Stimulated activated naive CD8-positive, alpha-beta T cell treated with anti-CD3 and anti-CD28 coated beads, Interleukin-15, amount 100 ng/mL, for 72 hours (primary cell): ENCODE results near the gene ADGRD1.

Source experiments
- ATAC-seq: fragments of 150-1000 bp; cut with Tn5 transposase; 2 replicates; pipeline ENCODE4 v1.10.0; 2021; ENCODE audit warnings: mild to moderate bottlenecking, moderate library complexity
- DNase-seq, 2 donors: peaks; one replicate each; pipeline ENCODE4 v3.0.0; 2021 to 2022
- H3K27ac Mint-ChIP-seq, 2 donors: one replicate each; pipeline ENCODE4 v1.8.0; 2022; ENCODE audit warnings: mild to moderate bottlenecking in 2 of 2, mixed read lengths in 2 of 2, moderate library complexity in 2 of 2
- H3K27me3 Mint-ChIP-seq: one replicate; pipeline ENCODE4 v1.8.0; 2022; ENCODE audit warnings: mixed read lengths
- H3K4me1 Mint-ChIP-seq: one replicate; pipeline ENCODE4 v1.8.0; 2022; ENCODE audit warnings: mild to moderate bottlenecking, mixed read lengths
- H3K4me3 Mint-ChIP-seq, 2 donors: one replicate each; pipeline ENCODE4 v1.8.0; 2022; ENCODE audit warnings: mild to moderate bottlenecking in 2 of 2, mixed read lengths in 2 of 2, moderate library complexity in 1 of 2
- H3K9me3 Mint-ChIP-seq, 2 donors: one replicate each; pipeline ENCODE4 v1.8.0; 2022; ENCODE audit warnings: mixed read lengths in 2 of 2

The ADGRD1 gene

GRCh38 chr12:131050463-131051154 is 96.9 kb downstream of the ADGRD1 start:
- no peak overlapping the region for H3K4me3 Mint-ChIP-seq
- ATAC-seq (no peak), DNase-seq (no peak)
- H3K4me1 Mint-ChIP-seq, result peaks cover 15% of the 10 kb centered on the region
- peak overlapping the region in 1 of 2 donors; percentile 82 for H3K27ac Mint-ChIP-seq
- H3K9me3 Mint-ChIP-seq, result no peaks in the 10 kb centered on the region
- H3K27me3 Mint-ChIP-seq, result peaks cover 28% of the 10 kb centered on the region

- Mint-ChIP-seq H3K4me1 (peaks cover 18% of the 10 kb centered on the region), H3K4me3 (no peak overlapping the region), H3K9me3 (no peaks in the 10 kb centered on the region), H3K27ac (no peak overlapping the region), H3K27me3 (peaks cover 28% of the 10 kb centered on the region)
- DNase-seq (no peak), ATAC-seq (no peak)
Measured at GRCh38 chr12:131051155-131051473, 97.4 kb downstream of the ADGRD1 start.

GRCh38 chr12:131052063-131052781 is 98.5 kb downstream of the ADGRD1 start:
- DNase-seq (no peak), ATAC-seq (no peak)
- no peaks in the 10 kb centered on the region for H3K9me3 Mint-ChIP-seq
- H3K4me3 Mint-ChIP-seq, result no peak overlapping the region
- H3K4me1 Mint-ChIP-seq, result peaks cover 15% of the 10 kb centered on the region
- H3K27me3 Mint-ChIP-seq, result peaks cover 33% of the 10 kb centered on the region
- no peak overlapping the region for H3K27ac Mint-ChIP-seq

GRCh38 chr12:131052929-131053328 is 99.2 kb downstream of the ADGRD1 start:
- ATAC-seq, result no peak
- Mint-ChIP-seq H3K9me3 (no peaks in the 10 kb centered on the region), H3K27ac (no peak overlapping the region), H3K4me1 (peaks cover 11% of the 10 kb centered on the region), H3K4me3 (no peak overlapping the region), H3K27me3 (peaks cover 38% of the 10 kb centered on the region)
- DNase-seq, result no peak

- Mint-ChIP-seq H3K4me1 (peaks cover 11% of the 10 kb centered on the region), H3K27ac (peak overlapping the region in 1 of 2 donors; percentile 43), H3K4me3 (no peak overlapping the region), H3K27me3 (peaks cover 44% of the 10 kb centered on the region), H3K9me3 (no peaks in the 10 kb centered on the region)
- ATAC-seq (no peak), DNase-seq (no peak)
Measured at GRCh38 chr12:131053567-131053966, 99.9 kb downstream of the ADGRD1 start.

- no peaks in the 10 kb centered on the region for H3K9me3 Mint-ChIP-seq
- H3K4me1 Mint-ChIP-seq, result peaks cover 11% of the 10 kb centered on the region
- H3K27me3 Mint-ChIP-seq, result peaks cover 47% of the 10 kb centered on the region
- no peak for ATAC-seq
- DNase-seq, result no peak
- H3K4me3 Mint-ChIP-seq, result no peak overlapping the region
- peak overlapping the region in 1 of 2 donors; percentile 75 for H3K27ac Mint-ChIP-seq
Measured at GRCh38 chr12:131054345-131055092, 100.8 kb downstream of the ADGRD1 start.

GRCh38 chr12:131055093-131055465 is 101.4 kb downstream of the ADGRD1 start:
- Mint-ChIP-seq H3K4me1 (peaks cover 11% of the 10 kb centered on the region), H3K27me3 (peaks cover 47% of the 10 kb centered on the region), H3K4me3 (no peak overlapping the region), H3K9me3 (no peaks in the 10 kb centered on the region), H3K27ac (no peak overlapping the region)
- no peak for DNase-seq
- no peak for ATAC-seq

- no peak overlapping the region for H3K4me3 Mint-ChIP-seq
- peaks cover 47% of the 10 kb centered on the region for H3K27me3 Mint-ChIP-seq
- H3K4me1 Mint-ChIP-seq, result peaks cover 11% of the 10 kb centered on the region
- no peaks in the 10 kb centered on the region for H3K9me3 Mint-ChIP-seq
- ATAC-seq (peak; percentile 57), DNase-seq (no peak)
- peak overlapping the region in 1 of 2 donors; percentile 36 for H3K27ac Mint-ChIP-seq
Measured at GRCh38 chr12:131055596-131056233, 102.0 kb downstream of the ADGRD1 start.

- H3K4me1 Mint-ChIP-seq, result peaks cover 11% of the 10 kb centered on the region
- H3K27me3 Mint-ChIP-seq, result peaks cover 47% of the 10 kb centered on the region
- DNase-seq, result no peak
- no peak for ATAC-seq
- H3K27ac Mint-ChIP-seq, result no peak overlapping the region
- no peak overlapping the region for H3K4me3 Mint-ChIP-seq
- H3K9me3 Mint-ChIP-seq, result no peaks in the 10 kb centered on the region
Measured at GRCh38 chr12:131056626-131057025, 102.9 kb downstream of the ADGRD1 start.

- DNase-seq, result no peak
- Mint-ChIP-seq H3K27ac (no peak overlapping the region), H3K27me3 (peaks cover 41% of the 10 kb centered on the region), H3K9me3 (no peaks in the 10 kb centered on the region), H3K4me3 (no peak overlapping the region), H3K4me1 (peaks cover 11% of the 10 kb centered on the region)
- no peak for ATAC-seq
Measured at GRCh38 chr12:131057211-131057721, 103.6 kb downstream of the ADGRD1 start.

GRCh38 chr12:131057722-131058515 is 104.2 kb downstream of the ADGRD1 start:
- H3K27me3 Mint-ChIP-seq, result peaks cover 41% of the 10 kb centered on the region
- H3K27ac Mint-ChIP-seq, result no peak overlapping the region
- ATAC-seq (no peak), DNase-seq (no peak)
- H3K9me3 Mint-ChIP-seq, result no peaks in the 10 kb centered on the region
- H3K4me3 Mint-ChIP-seq, result no peak overlapping the region
- peaks cover 11% of the 10 kb centered on the region for H3K4me1 Mint-ChIP-seq

GRCh38 chr12:131058700-131059099 is 105.0 kb downstream of the ADGRD1 start:
- Mint-ChIP-seq H3K4me3 (no peak overlapping the region), H3K9me3 (no peaks in the 10 kb centered on the region), H3K27me3 (peaks cover 45% of the 10 kb centered on the region), H3K4me1 (peaks cover 11% of the 10 kb centered on the region), H3K27ac (no peak overlapping the region)
- ATAC-seq (no peak), DNase-seq (no peak)

GRCh38 chr12:131060011-131060703 is 106.5 kb downstream of the ADGRD1 start:
- no peaks in the 10 kb centered on the region for H3K9me3 Mint-ChIP-seq
- peak overlapping the region in 1 of 2 donors; percentile 21 for H3K27ac Mint-ChIP-seq
- H3K27me3 Mint-ChIP-seq, result peaks cover 45% of the 10 kb centered on the region
- H3K4me3 Mint-ChIP-seq, result no peak overlapping the region
- no peak for DNase-seq
- peaks cover 8% of the 10 kb centered on the region for H3K4me1 Mint-ChIP-seq
- ATAC-seq, result no peak

GRCh38 chr12:131061041-131061806 is 107.5 kb downstream of the ADGRD1 start:
- no peaks in the 10 kb centered on the region for H3K4me1 Mint-ChIP-seq
- DNase-seq (no peak), ATAC-seq (no peak)
- peaks cover 50% of the 10 kb centered on the region for H3K27me3 Mint-ChIP-seq
- no peak overlapping the region for H3K27ac Mint-ChIP-seq
- H3K4me3 Mint-ChIP-seq, result no peak overlapping the region
- H3K9me3 Mint-ChIP-seq, result no peaks in the 10 kb centered on the region
